MCF 10A (cell line): Measurements from ENCODE around the gene PDZK1. TPM values are rescaled to one million over a fixed set of nuclear protein-coding genes. Genes with fewer than 3 reads are reported as not detected.
"Not testable (repeated sequence)": the region's sequence is repeated elsewhere in the genome, so short reads cannot be mapped to it uniquely, and the experiment has no call there.

Source experiments
- BruUV-seq: library from RNA; stranded (reverse); fragments of 400-500 nt; replicated peaks from 2 replicates; lab custom pipeline; 2021; lab: Mats Ljungman, UMichigan
- CTCF ChIA-PET: fragments of 300-600 bp; sonication (Branson Sonifier 250); formaldehyde crosslinking; extraction: SDS; loops from one replicate; lab custom pipeline; 2021; ENCODE audit warnings: antibody characterized with exemption, inconsistent platforms; lab: Yijun Ruan, JAX
- POLR2A ChIA-PET: fragments of 300-600, 350-650 bp; sonication (Branson Sonifier 250); formaldehyde crosslinking; extraction: SDS; loops from one replicate; lab custom pipeline; 2020; ENCODE audit warnings: antibody characterized with exemption, inconsistent platforms; lab: Yijun Ruan, JAX
- DNase-seq: peaks from one replicate; pipeline ENCODE4 v3.0.0-alpha.2; 2018; ENCODE audit not compliant: unreplicated experiment
- H3K27ac Mint-ChIP-seq: one replicate; pipeline ENCODE4 v1.8.0; 2022; ENCODE audit warnings: mild to moderate bottlenecking, low read depth, mixed read lengths; ENCODE audit not compliant: unreplicated experiment
- H3K27me3 Mint-ChIP-seq: one replicate; pipeline ENCODE4 v1.8.0; 2022; ENCODE audit warnings: mixed read lengths; ENCODE audit not compliant: insufficient read depth, unreplicated experiment
- H3K36me3 Mint-ChIP-seq: one replicate; pipeline ENCODE4 v1.8.0; 2022; ENCODE audit warnings: mild to moderate bottlenecking, moderate library complexity, mixed read lengths; ENCODE audit not compliant: insufficient read depth, unreplicated experiment
- H3K4me1 Mint-ChIP-seq: one replicate; pipeline ENCODE4 v1.8.0; 2022; ENCODE audit warnings: mixed read lengths; ENCODE audit not compliant: insufficient read depth, unreplicated experiment
- H3K4me3 Mint-ChIP-seq: one replicate; pipeline ENCODE4 v1.8.0; 2022; ENCODE audit warnings: mild to moderate bottlenecking, moderate library complexity, mixed read lengths; ENCODE audit not compliant: unreplicated experiment
- H3K9me3 Mint-ChIP-seq: one replicate; pipeline ENCODE4 v1.8.0; 2022; ENCODE audit warnings: mixed read lengths; ENCODE audit not compliant: unreplicated experiment
- intact Hi-C: fragments of 100-400 bp; cut with micrococcal nuclease; formaldehyde crosslinking; loops from 2 replicates; pipeline ENCODE4 v1.14.1; 2022
- total RNA-seq: library from RNA; stranded (reverse); gene quantifications from 2 replicates; pipeline ENCODE4 v1.2.3, GENCODE V29; 2022
- TF ChIP-seq, protein P1 (sequence below): fragments of 200-600 bp; IDR thresholded peaks from one replicate; pipeline ENCODE4 v1.8.0; 2022; ENCODE audit warnings: antibody characterized with exemption, mild to moderate bottlenecking; ENCODE audit not compliant: unreplicated experiment

The PDZK1 gene
- total RNA-seq, 1 experiment from 2014 or later = 0.61 TPM

DNA sequence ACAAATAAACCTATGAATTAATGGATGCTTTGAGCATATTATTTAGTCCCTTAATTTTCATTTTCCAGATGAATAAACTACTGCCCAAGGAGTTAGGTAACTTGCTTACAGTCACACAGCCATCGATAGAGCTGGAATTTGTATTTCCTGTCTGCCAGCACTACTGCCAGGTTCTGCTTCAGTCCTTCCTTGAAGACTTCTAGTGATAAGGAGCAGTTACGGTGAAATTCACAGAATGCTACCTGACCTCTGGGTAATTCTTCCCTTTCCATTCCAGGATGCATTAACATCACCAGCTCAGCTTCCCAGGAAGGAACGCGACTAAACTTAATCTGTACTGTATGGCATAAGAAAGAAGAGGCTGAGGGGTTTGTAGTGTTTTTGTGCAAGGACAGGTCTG is 23.3 kb upstream of the PDZK1 start:
- TF ChIP-seq, protein P1, sequence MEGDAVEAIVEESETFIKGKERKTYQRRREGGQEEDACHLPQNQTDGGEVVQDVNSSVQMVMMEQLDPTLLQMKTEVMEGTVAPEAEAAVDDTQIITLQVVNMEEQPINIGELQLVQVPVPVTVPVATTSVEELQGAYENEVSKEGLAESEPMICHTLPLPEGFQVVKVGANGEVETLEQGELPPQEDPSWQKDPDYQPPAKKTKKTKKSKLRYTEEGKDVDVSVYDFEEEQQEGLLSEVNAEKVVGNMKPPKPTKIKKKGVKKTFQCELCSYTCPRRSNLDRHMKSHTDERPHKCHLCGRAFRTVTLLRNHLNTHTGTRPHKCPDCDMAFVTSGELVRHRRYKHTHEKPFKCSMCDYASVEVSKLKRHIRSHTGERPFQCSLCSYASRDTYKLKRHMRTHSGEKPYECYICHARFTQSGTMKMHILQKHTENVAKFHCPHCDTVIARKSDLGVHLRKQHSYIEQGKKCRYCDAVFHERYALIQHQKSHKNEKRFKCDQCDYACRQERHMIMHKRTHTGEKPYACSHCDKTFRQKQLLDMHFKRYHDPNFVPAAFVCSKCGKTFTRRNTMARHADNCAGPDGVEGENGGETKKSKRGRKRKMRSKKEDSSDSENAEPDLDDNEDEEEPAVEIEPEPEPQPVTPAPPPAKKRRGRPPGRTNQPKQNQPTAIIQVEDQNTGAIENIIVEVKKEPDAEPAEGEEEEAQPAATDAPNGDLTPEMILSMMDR = no peak

DNA sequence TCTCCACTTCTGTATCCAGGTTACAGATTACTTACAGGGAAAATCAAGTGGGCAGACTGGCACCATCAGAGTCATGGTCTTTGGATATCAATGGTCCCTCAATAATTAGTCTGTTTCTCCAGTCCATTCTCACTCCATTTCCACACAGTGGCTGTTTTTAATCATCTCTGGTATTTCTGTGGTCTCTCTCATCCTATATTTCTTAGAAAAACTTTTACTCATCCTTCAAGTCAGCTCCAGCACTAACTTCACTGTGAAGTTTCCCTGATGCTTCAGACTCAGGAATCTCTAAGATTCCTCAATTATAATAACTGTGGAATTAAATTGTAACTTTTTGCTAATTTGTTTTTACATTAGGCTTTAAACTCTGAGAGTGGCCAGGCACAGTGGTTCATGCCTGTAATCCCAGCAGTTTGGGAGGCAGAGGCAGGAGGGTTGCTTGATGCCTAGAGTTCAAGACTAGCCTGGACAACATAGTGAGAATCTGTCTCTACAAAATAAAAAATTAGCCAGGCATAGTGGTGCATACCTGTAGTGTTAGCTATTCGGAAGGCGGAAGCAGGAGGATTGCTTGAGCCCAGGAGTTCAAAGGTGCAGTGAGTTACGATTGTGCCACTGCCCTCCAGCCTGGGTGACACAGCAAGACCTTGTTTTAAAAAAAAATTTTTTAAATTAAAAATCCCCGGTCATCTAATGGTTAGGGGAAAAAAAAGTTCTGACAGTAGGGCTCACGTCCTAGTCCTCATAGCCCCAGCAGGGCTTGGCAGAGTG is 22.7 kb upstream of the PDZK1 start:
- CTCF ChIA-PET = interaction anchor here (0.6 to 3.4 kb wide), 4 partner anchors 9 to 220 kb away, joined by 3 to 18 read pairs (median 4); no protein-coding TSS in a partner anchor
- BruUV-seq = no TSS peak
- no peak for DNase-seq
- Mint-ChIP-seq H3K4me1 (no peaks in the 10 kb centered on the region), H3K27me3 (no peaks in the 10 kb centered on the region), H3K4me3 (no peak overlapping the region), H3K9me3 (no peaks in the 10 kb centered on the region), H3K36me3 (no peaks in the 10 kb centered on the region), H3K27ac (no peak overlapping the region)
- POLR2A ChIA-PET = no interaction called here
- intact Hi-C loops = no loop called here
- TF ChIP-seq, protein P1 = no peak

More for the DNA sequence above, 23.3 kb upstream of the PDZK1 start:
- no peaks in the 10 kb centered on the region for H3K9me3 Mint-ChIP-seq
- CTCF ChIA-PET = interaction anchor here (1.1 to 3.4 kb wide), 2 partner anchors 9 to 96 kb away, joined by 4 to 18 read pairs; no protein-coding TSS in a partner anchor
- H3K27ac Mint-ChIP-seq = no peak overlapping the region
- H3K36me3 Mint-ChIP-seq = no peaks in the 10 kb centered on the region
- no peak for DNase-seq
- no peaks in the 10 kb centered on the region for H3K4me1 Mint-ChIP-seq
- BruUV-seq = no TSS peak
- intact Hi-C loops = no loop called here
- H3K27me3 Mint-ChIP-seq = no peaks in the 10 kb centered on the region
- POLR2A ChIA-PET = no interaction called here
- H3K4me3 Mint-ChIP-seq = no peak overlapping the region

DNA sequence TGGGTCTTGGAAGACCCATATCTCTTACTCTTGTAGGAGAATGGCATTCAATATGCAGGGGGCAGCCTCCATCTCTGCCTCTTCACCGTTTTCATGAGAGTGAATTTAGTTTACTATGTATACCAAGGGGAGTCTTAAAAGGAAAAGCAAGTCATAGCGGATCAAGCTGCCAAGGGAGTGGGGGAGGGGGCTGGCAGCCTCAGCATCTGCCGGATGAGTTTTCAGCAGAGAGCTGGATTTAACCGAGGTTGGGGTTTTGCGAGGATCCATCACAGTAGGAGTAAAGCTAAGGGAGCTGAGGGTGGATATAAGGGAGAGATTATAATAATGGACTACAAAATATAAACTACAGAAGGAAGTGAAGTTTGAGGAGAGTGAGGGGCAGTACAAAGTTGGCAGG is 22.0 kb upstream of the PDZK1 start:
- Mint-ChIP-seq H3K4me3 (no peak overlapping the region), H3K27ac (no peak overlapping the region), H3K4me1 (no peaks in the 10 kb centered on the region), H3K9me3 (no peaks in the 10 kb centered on the region), H3K27me3 (no peaks in the 10 kb centered on the region), H3K36me3 (no peaks in the 10 kb centered on the region)
- TF ChIP-seq, protein P1 = no peak
- no TSS peak for BruUV-seq
- POLR2A ChIA-PET = interaction anchor here (0.5 to 1.8 kb wide), 2 partner anchors 9 to 1814 kb away, joined by 3 to 5 read pairs; no protein-coding TSS in a partner anchor
- intact Hi-C loops = no loop called here
- CTCF ChIA-PET = interaction anchor here (0.6 to 3.4 kb wide), 4 partner anchors 8 to 220 kb away, joined by 3 to 18 read pairs (median 4); no protein-coding TSS in a partner anchor
- no peak for DNase-seq

DNA sequence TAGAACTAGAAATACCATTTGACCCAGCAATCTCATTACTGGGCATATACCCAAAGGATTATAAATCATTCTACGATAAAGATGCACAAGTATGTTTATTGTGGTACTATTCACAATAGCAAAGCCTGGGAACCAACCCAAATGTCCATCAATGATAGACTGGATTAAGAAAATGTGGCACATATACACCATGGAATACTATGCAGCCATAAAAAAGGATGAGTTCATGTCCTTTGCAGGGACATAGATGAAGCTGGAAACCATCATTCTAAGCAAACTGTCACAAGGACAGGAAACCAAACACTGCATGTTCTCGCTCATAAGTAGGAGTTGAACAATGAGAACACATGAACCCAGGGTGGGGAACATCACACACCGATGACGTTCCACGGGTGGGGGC is 19.0 kb upstream of the PDZK1 start:
- BruUV-seq, CTCF ChIA-PET, H3K27me3 Mint-ChIP-seq, H3K36me3 Mint-ChIP-seq, DNase-seq, H3K27ac Mint-ChIP-seq, intact Hi-C loops, H3K4me1 Mint-ChIP-seq, H3K4me3 Mint-ChIP-seq, H3K9me3 Mint-ChIP-seq: not testable (repeated sequence)
- POLR2A ChIA-PET = interaction anchor here (0.7 to 1.1 kb wide), 3 partner anchors 9 to 25 kb away, joined by 3 to 4 read pairs (median 3); no protein-coding TSS in a partner anchor
